22Rv1 (cell line): ENCODE results near the gene CYSTM1.
"Not testable (repeated sequence)": the region's sequence is repeated elsewhere in the genome, so short reads cannot be mapped to it uniquely, and the experiment has no call there.

Experiments used
- H3K27ac ChIP-seq: fragments of 450-650 bp; 2 replicates; pipeline ENCODE4 v1.5.1; 2017
- ZFX ChIP-seq: fragments of 450-650 bp; IDR thresholded peaks from 2 replicates; pipeline ENCODE4 v1.6.1; 2017; ENCODE audit warnings: antibody characterized with exemption, borderline replicate concordance
- TF ChIP-seq, protein P1 (sequence below): fragments of 450-650 bp; IDR thresholded peaks from 2 replicates; pipeline ENCODE4 v1.5.1; 2017; ENCODE audit warnings: mild to moderate bottlenecking

Gene CYSTM1

DNA sequence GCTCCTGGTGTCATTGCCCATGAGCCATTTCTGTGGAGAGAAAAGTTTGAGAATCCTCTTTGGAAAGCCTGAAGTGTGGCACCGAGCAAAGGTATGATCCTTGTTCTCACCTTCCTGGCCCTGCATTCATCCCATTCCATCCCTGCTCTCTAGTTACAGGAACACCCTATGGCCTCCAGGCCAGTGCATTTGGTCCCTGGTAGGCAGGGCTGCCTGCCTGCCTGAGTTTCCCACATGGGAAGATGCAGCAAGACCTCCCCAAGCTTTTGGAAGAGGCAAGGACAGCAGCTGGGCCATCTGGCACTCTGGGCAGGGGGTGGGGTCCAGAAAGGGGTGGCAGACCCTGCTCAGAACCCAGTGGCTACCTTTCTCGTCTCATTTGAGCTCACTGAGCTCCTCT lies 24.8 kb upstream of the CYSTM1 start:
- TF ChIP-seq, protein P1, sequence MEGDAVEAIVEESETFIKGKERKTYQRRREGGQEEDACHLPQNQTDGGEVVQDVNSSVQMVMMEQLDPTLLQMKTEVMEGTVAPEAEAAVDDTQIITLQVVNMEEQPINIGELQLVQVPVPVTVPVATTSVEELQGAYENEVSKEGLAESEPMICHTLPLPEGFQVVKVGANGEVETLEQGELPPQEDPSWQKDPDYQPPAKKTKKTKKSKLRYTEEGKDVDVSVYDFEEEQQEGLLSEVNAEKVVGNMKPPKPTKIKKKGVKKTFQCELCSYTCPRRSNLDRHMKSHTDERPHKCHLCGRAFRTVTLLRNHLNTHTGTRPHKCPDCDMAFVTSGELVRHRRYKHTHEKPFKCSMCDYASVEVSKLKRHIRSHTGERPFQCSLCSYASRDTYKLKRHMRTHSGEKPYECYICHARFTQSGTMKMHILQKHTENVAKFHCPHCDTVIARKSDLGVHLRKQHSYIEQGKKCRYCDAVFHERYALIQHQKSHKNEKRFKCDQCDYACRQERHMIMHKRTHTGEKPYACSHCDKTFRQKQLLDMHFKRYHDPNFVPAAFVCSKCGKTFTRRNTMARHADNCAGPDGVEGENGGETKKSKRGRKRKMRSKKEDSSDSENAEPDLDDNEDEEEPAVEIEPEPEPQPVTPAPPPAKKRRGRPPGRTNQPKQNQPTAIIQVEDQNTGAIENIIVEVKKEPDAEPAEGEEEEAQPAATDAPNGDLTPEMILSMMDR, result no peak
- no peak for TF ChIP-seq ZFX

DNA sequence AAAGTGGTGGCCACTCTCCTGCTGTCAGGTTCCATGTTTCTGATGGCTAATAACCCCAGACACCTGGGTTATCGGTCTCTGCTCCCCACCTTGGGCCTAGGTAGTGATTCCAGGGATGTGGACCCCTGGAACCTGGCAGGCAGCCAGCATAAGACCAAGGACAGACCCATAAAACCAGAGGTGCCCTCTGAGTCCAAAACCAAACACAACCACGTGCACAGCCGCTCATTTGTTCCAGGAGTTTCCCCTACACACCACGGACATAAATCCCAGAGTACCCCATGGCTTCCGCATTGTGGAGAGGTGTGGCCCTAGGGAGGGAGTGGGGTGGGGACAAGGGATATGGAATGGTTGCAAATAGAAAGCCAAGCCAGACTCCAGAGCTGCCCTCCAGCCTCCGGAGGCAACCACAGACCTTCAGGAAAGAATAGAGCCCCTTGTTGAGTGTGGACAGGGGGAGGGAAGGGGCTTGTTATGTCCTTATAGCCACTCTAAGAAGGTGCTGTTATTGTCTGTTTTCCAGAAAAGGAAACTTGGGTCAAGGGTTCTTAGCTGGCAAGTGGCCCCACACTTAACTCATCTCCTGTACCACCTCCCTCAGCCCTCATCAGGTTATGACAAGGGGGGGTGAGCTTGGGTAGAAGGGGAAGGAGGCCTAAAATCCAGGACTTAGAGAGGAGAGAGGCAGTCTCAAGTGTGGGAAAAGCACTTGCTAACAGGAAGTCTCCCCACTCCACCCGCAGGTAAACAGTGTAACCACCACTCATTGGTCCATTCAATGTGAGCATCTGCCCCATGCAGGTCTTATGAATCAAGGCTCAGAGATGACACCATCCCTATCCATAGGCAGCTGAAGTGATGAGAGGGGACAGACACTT lies 23.6 kb upstream of the CYSTM1 start:
- TF ChIP-seq, protein P1, result no peak
- no peak for TF ChIP-seq ZFX
- H3K27ac ChIP-seq, result no peak overlapping the region

More for the DNA sequence above, 24.8 kb upstream of the CYSTM1 start:
- H3K27ac ChIP-seq, result no peak overlapping the region

DNA sequence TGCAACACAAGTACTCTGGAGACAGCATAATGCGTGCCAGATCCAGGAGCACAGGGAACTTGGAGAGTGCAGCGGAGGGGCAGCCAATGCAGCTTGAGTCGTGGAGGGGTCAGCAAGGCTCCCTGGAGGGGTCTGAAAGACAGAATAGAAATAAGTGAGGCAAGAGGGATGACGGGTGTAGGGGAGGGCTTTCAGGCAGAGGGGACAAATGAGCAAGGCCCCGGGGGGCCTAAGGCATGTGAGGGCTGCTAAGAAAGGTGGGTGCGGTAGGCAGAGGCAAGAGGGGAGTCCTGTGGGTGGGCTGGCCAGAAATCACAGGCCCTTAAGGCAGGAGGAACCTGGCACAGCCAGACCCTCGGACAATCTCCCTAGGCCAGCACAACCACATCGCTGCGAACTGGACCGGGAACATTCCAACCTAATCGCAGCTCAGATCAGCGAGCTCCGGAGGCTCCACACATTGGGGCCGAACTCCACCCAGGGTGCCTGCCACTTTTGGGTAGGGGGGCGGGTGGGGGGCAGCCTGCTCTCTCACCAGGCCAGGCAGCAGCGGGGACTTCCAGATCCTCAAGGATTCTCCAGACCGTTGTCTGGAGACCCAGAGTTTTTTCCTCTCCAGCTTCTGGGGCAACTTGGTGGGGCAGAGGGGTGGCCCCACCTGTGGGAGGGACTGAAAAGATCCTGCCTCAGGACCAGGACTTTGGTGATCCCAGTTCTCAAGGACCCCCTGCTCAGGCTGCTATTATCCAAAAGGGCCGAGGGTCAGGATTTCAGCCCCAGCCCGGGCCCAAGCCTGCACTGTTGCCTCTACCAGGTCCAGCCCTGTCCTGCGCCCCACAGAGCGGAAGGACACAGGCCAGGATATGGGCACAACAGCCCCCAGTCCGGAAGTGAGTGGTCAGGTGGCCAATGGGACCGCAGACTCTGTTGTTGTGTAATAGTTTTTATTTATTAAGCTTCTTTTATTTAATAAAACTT lies 22.7 kb upstream of the CYSTM1 start:
- no peak for TF ChIP-seq ZFX
- TF ChIP-seq, protein P1, result no peak
- no peak overlapping the region for H3K27ac ChIP-seq

DNA sequence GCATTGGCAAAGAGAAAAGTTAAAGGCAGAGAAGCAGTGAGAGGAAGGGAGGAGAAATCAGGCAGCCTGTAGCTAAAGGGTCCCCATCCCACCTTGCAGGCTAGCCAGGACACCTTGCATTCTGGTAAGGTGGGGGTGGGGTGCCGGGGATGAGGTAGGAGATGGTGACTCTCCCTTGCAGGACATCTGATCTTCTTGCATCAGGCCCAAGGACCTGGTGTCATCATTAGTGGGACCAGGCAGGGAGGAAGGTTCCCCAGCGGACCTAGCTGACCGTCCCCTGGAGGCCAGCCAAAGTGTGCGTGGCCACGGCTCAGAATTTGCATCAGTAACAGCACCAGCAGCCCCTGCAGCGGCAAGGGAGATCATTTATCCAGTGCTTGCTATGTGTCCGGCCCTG lies 21.7 kb upstream of the CYSTM1 start:
- no peak for TF ChIP-seq ZFX
- TF ChIP-seq, protein P1, result no peak
- no peak overlapping the region for H3K27ac ChIP-seq

DNA sequence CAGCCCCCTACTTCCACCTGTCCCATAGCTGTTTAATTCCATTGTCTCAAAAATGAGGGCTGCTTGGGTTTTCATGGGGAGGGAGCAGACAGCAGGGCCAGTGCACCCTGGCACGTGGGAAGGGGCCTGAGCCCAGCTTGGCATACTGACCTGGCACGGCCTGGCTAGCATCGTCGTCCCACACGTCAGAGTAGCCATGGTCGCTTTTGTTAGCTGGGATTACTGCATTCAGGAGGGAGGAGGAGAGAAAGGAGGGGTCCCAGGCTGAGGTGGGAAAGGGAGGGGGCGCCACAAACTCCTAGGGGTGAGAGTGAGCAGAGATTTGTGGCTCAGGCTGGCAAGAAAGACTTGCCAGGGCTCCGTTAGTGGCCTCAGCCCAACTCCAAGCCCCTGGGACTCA lies 21.1 kb upstream of the CYSTM1 start:
- H3K27ac ChIP-seq, result no peak overlapping the region
- no peak for TF ChIP-seq ZFX
- TF ChIP-seq, protein P1, result no peak

DNA sequence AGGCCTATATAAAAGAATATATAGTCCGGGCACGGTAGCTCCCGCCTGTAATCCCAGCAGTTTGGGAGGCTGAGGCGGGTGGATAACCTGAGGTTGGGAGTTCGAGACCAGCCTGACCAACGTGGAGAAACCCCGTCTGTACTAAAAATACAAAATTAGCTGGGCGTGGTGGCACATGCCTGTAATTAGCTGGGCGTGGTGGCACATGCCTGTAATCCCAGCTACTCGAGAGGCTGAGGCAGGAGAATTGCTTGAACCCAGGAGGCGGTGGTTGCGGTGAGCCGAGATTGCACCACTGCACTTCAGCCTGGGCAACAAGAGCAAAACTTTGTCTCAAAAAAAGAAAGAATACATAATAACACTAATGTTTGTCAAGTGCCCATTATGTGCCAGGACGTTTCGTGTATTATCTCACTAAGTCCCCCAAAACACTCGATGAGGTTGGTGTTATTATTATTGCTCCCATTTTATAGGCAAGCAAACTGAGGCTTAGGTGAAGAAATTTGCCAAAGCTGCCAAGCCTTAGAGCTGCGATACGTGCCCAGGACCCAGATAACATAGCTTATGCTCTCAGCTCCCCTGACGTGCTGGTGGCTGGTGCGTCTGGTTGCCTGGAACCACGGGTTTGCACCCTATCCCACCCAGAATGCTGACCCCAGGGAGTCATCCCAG lies 20.1 kb upstream of the CYSTM1 start:
- H3K27ac ChIP-seq, result not testable (repeated sequence)

DNA sequence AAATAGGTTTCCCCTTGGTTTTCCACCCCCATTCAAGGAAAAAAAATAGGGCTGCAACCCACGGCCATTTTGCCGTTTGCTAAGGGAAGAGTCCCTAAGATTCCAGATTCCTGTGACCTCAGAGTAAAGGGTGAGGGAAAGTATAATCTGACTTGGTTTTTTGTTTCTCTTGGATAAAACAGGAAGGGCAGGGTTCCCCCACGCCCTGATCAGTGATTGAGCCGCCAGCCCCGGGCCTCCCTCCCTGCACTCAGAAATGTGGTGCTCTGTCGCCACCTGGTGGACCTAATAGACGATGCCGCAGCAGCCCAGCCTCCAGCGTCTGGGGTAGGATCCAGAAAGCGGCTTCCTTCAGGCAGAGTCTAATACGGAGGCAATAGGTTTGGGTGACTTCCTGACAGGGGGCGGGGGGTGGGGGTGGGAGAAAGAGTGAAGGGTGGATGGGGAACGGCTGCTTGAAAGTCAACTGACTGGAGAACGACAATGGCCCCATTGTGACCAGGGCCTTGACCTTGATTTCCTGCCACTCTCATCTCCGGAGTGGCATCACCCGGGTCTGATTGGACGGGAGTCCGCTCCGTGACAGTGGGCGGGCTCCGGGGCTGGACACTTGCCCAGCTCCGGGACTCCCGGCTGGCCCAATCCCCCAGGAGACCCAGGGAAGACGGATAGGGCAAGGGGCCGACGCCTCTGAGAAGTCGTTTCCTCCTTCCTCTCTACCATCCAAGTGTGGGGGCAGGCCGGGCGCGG lies 17.8 kb upstream of the CYSTM1 start:
- TF ChIP-seq, protein P1, result peak; percentile 88
- TF ChIP-seq ZFX, result no peak
- no peak overlapping the region for H3K27ac ChIP-seq
